Mucosa of gallbladder (tissue), 1 donor: Measurements from ENCODE around the gene MEIOSIN. TPM values are rescaled to one million over a fixed set of nuclear protein-coding genes. Genes with fewer than 3 reads are reported as not detected.
"Not testable (repeated sequence)": the region's sequence is repeated elsewhere in the genome, so short reads cannot be mapped to it uniquely, and the experiment has no call there.

Experiments used
- DNase-seq: peaks from one replicate; pipeline ENCODE4 v3.0.0-alpha.2; 2020; ENCODE audit warnings: low spot score
- total RNA-seq: library from RNA; stranded (reverse); gene quantifications from one replicate; pipeline ENCODE4 v1.2.1, GENCODE V29; 2021
- donor health status: DM: no; HTN: no; CAD: no.

MEIOSIN gene
- total RNA-seq, 1 donor from 2014 or later = not detected

DNA sequence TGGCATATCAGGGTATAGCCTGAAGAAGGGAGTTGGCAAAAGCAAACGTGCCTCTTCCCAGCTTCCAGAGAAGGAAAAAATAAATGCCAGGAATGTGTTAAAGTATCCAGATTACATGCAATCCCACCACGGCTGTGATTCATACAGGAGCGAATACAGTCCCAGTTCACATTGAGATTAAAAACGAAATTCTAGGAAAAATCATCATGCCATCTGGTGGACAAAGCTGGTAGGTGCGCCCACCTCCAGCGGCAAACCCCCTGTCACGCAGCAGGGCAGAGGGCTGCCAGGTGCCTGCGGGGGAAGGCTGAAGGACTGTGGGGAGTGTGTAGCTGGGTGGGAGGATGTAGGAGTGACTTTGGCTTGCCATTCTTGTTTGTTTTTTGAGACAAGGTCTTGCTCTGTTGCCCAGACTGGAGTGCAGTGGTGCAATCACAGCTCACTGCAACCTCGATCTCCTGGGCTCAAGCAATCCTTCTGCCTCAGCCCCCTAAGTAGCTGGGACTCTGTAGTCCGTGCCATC lies 65.8 kb downstream of the MEIOSIN start:
- DNase-seq = peak; percentile 56

DNA sequence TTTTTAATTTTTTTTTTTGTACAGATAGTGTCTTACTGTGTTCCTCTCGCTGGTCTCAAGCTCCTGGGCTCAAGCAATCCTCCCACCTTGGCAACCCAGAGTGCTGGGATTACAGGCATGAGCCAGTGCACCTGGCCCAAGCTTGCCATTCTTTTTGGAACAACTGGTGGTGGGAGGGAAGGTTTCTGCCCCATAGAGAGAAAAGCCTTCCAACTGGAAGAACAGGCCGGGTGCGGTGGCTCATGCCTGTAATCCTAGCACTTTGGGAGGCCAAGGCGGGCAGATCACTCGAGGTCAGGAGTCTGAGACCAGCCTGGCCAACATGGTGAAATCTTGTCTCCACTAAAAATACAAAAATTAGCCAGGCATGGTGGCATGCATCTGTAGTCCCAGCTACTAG lies 66.3 kb downstream of the MEIOSIN start:
- DNase-seq = not testable (repeated sequence)

DNA sequence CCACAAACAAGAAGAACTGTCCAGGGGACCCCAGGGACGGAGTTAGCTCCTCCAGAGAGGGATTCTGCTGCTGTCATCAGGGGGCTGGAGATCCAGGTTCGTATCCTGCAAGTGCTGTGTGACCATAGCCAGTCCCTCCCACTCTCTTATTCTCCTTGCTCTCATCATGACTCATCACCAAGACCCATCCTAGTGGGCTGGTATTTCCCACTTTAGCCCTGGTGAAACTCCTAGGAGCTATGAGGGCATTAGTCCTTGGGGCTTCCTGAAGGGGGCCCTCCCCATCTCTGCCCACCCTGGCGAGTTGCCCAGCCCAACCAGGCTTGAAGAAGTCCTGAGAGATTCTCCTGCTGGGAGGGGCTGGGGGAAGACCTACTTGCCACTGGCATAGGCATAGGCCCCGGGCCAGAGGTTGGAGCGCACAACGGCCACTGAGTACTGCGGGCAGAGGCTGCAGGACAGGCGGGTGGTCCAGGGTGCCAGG lies 66.9 kb downstream of the MEIOSIN start:
- DNase-seq = no peak

DNA sequence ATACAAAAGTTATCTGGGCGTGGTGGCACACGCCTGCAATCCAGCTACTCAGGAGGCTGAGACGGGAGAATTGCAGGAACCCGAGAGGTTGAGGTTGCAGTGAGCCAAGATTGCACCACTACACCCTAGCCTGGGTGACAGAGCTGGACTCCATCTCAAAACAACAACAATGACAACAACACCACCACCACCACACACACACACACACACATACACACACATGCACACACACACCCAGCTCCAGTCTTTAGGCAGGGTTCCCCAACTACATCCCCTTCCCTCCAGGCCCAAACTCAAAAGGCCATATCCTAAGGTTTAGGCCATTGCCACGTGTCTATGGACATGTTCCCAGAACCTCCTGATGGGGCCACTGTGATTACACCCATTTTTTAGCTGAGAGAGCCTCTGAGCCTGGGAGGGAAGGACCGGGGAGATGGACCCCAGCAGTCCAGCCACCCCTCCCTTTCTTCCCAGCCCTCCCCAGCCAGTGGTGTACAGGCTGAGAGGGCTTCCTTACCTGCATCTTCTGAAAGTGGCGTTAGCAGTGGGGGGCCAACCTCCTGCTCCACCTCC lies 68.5 kb downstream of the MEIOSIN start:
- no peak for DNase-seq

DNA sequence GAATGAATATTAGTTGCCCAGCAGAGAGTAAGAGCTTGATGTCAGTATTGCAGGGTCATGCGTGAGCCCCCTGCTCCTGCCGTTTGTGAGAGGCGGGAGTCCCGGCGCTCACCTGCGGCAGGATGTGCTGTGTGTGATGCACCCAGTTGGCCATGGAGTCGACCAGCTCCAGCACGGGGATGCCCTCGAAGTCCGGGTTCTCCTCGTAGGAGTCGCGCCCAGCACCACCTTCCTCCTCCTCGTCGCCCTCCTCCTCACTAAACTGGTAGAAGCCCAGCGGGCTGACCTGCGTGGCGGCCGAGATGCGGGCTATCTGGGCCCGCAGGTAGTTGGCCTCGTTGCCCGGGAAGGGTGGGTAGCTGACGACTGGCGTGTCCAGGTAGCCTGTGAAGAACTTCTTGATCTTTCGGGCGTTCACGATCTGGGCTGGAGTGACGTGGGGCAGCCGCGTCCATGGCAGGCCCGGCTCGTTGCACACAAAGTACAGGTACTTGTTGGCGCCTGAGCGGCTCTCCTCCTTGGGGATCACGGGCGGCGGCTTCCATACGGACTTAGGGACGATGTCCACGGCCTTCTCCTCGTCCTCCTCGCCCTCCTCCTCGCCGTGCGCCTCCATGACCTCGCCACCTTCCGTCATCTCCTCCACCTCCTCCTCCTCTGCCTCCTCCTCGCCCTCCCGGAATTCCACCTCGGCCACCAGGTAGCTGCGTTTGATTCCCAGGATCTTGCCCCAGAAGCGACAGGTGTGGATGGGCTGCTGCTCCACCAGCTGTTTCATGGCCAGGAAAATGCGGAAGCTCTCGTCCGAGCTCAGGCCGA lies 71.1 kb downstream of the MEIOSIN start:
- no peak for DNase-seq

DNA sequence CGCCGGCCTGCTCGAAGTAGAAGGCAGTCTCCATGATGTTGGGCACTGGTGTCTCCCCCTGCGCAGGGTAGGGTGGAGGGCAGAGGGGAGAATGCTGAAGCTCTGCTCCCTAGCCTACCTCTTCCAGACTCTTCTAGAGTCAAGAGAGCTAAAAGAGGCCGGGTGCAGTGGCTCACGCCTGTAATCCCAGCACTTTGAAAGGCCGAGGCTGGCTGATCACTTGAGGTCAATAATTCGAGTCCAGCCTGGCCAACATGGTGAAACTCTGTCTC lies 71.7 kb downstream of the MEIOSIN start:
- no peak for DNase-seq

DNA sequence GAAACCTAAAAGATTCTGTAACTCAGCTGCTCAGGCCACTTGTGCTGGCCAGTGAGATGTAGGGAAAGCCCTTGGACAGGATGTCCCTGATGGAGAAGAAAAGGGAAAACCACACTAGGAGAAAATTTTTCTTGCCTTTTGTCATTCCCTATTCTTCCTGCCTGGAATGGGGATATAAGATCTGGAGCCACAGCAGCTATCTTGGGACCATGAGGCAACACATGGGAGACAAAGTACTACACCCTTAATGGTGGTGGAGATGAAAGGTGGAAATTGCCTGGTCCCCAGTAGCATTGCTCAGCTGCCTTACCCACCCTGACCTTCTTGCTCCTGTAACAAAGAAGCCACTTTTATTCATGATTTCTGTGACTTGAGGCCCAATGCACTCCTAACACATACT lies 72.5 kb downstream of the MEIOSIN start:
- no peak for DNase-seq

DNA sequence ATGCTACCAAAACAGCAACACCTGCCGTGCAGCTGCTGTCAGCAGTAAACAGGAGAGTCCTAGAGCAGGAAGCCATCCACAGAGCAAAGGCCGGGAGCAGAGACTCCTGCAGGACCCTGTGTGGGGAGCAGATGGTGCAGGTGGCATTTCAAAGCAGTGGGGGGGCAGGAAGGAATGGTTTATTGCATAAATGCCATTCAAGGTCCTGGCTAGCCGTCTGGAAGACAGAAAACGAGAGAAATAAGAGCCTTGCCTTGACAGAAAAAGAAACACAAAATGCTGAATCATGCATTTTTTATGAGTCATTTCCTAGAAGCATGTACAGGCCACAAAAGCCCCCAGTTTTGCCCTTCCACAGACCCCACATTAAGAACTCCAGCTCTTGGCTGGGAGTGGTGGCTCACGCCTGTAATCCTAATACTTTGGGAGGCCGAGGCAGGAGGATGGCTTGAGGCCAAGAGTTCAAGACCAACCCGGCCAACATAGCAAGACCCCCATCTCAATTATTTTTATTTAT lies 76.5 kb downstream of the MEIOSIN start:
- DNase-seq = no peak

DNA sequence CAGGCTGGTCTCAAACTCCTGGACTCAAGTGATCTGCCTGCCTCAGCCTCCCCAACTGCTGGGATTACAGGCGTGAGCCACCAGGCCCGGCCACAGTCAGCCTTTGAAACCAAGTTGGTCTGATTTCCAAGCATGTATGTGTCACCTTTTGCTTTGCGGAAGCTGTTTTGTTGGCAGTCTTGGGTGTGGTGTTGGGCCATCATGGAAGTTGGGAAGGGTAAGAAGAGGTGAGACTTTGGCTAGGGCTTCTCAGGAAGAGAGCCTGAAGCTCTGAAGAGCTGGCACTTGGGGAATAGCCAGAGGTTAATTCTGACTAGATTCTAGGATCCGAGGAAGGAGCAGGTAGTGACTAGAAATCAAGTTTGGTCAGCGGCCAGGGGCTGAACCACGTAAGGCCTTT lies 79.1 kb downstream of the MEIOSIN start:
- DNase-seq = no peak

Other genes starting within 250 kb of the MEIOSIN start
- gene RTN2, start 236.4 kb upstream of the MEIOSIN start, total RNA-seq = 10.7 TPM
- gene PPM1N, start 235.0 kb upstream of the MEIOSIN start, total RNA-seq = 2.2 TPM
- gene VASP, start 226.0 kb upstream of the MEIOSIN start, total RNA-seq = 137 TPM
- gene OPA3, start 148.6 kb upstream of the MEIOSIN start, total RNA-seq = 11.5 TPM
- gene GPR4, start 131.2 kb upstream of the MEIOSIN start, total RNA-seq = 2.2 TPM
- gene EML2, start 94.0 kb upstream of the MEIOSIN start, total RNA-seq = 68.4 TPM
- 10.3 TPM for gene GIPR, start 65.2 kb upstream of the MEIOSIN start, total RNA-seq
- 269 TPM for gene SNRPD2, start 41.5 kb upstream of the MEIOSIN start, total RNA-seq
- gene QPCTL, start 40.8 kb upstream of the MEIOSIN start, total RNA-seq = 8.0 TPM
- gene FBXO46, start 2.5 kb upstream of the MEIOSIN start, total RNA-seq = 22.0 TPM
- 29.6 TPM for gene SIX5, start 35.8 kb downstream of the MEIOSIN start, total RNA-seq
- 163 TPM for gene DMPK, start 49.1 kb downstream of the MEIOSIN start, total RNA-seq
- 66.0 TPM for gene DMWD, start 59.4 kb downstream of the MEIOSIN start, total RNA-seq
- 0.09 TPM for gene RSPH6A, start 81.9 kb downstream of the MEIOSIN start, total RNA-seq
- 72.6 TPM for gene SYMPK, start 129.7 kb downstream of the MEIOSIN start, total RNA-seq
- 10.1 TPM for gene FOXA3, start 130.9 kb downstream of the MEIOSIN start, total RNA-seq
- 44.4 TPM for gene IRF2BP1, start 152.7 kb downstream of the MEIOSIN start, total RNA-seq
- gene MYPOP, start 169.2 kb downstream of the MEIOSIN start, total RNA-seq = 13.0 TPM
- gene NANOS2, start 181.3 kb downstream of the MEIOSIN start, total RNA-seq = not detected
- 3.1 TPM for gene NOVA2, start 240.4 kb downstream of the MEIOSIN start, total RNA-seq